Stimulated activated CD8-positive, alpha-beta memory T cell treated with anti-CD3 and anti-CD28 coated beads, Interleukin-12 subunit alpha, Interleukin-12 subunit beta, amount 100 ng/mL, for 24 hours (primary cell): ENCODE measurements around the gene GPR171.
"Not testable (repeated sequence)": the region's sequence is repeated elsewhere in the genome, so short reads cannot be mapped to it uniquely, and the experiment has no call there.

Experiments used
- DNase-seq: peaks from one replicate; pipeline ENCODE4 v3.0.0-alpha.2; 2020; ENCODE audit errors: extremely low read depth

Gene GPR171

GRCh38 chr3:151203051-151203420 lies at the start of gene GPR171:
Gene GPR171 (minus strand): TSS chr3:151203216. CDS start chr3:151199386, 3,830 bp downstream.
- DNase-seq = peak; percentile 26

GRCh38 chr3:151248772-151249337 lies 45.8 kb upstream of the GPR171 start:
- DNase-seq = no peak

GRCh38 chr3:151242006-151242405 lies 39.0 kb upstream of the GPR171 start:
- not testable (repeated sequence) for DNase-seq

GRCh38 chr3:151236736-151237135 lies 33.7 kb upstream of the GPR171 start:
- DNase-seq = no peak

- no peak for DNase-seq
These were observed 33.3 kb upstream of the GPR171 start for GRCh38 chr3:151236316-151236715.

GRCh38 chr3:151234825-151235224 lies 31.8 kb upstream of the GPR171 start:
- DNase-seq = no peak

GRCh38 chr3:151232991-151233390 lies 30.0 kb upstream of the GPR171 start:
- no peak for DNase-seq

- not testable (repeated sequence) for DNase-seq
These were observed 29.4 kb upstream of the GPR171 start for GRCh38 chr3:151232403-151232802.

- no peak for DNase-seq
These were observed 27.6 kb upstream of the GPR171 start for GRCh38 chr3:151230646-151231045.

- no peak for DNase-seq
These were observed 25.6 kb upstream of the GPR171 start for GRCh38 chr3:151228666-151229040.

GRCh38 chr3:151227807-151228665 lies 25.0 kb upstream of the GPR171 start:
- peak; percentile 51 for DNase-seq

- DNase-seq = no peak
These were observed 24.3 kb upstream of the GPR171 start for GRCh38 chr3:151227266-151227806.

GRCh38 chr3:151226825-151227224 lies 23.8 kb upstream of the GPR171 start:
- DNase-seq = no peak

GRCh38 chr3:151226088-151226563 lies 23.1 kb upstream of the GPR171 start:
- no peak for DNase-seq

- DNase-seq = no peak
These were observed 22.3 kb upstream of the GPR171 start for GRCh38 chr3:151225040-151225975.

GRCh38 chr3:151224268-151224866 lies 21.4 kb upstream of the GPR171 start:
- no peak for DNase-seq

GRCh38 chr3:151219056-151219455 lies 16.0 kb upstream of the GPR171 start:
- no peak for DNase-seq

- no peak for DNase-seq
These were observed 15.1 kb upstream of the GPR171 start for GRCh38 chr3:151218136-151218535.

- no peak for DNase-seq
These were observed 13.9 kb upstream of the GPR171 start for GRCh38 chr3:151216641-151217607.

- DNase-seq = no peak
These were observed 11.4 kb upstream of the GPR171 start for GRCh38 chr3:151214459-151214858.
